Activated CD8-positive, alpha-beta T cell treated with anti-CD3 and anti-CD28 coated beads for 36 hours (primary cell): ENCODE data around the gene TTC39B. TPM values are rescaled to one million over a fixed set of nuclear protein-coding genes. Genes with fewer than 3 reads are reported as not detected.

ENCODE experiments used
- ATAC-seq: fragments of 200-7000 bp; cut with Tn5 transposase; one replicate; pipeline ENCODE4 v1.10.0; 2021; ENCODE audit warnings: mild to moderate bottlenecking, moderate library complexity
- CTCF ChIA-PET: fragments of 350-600 bp; sonication (Branson Sonifier 250); formaldehyde crosslinking; loops from one replicate; lab custom pipeline; 2021; ENCODE audit warnings: antibody characterized with exemption; lab: Charles Lee
- POLR2A ChIA-PET: fragments of 350-600 bp; sonication (Branson Sonifier 250); formaldehyde crosslinking; loops from one replicate; lab custom pipeline; 2021; ENCODE audit warnings: antibody characterized with exemption; lab: Charles Lee
- DNase-seq: peaks from one replicate; pipeline ENCODE4 v3.0.0-alpha.2; 2020
- H3K27ac Mint-ChIP-seq: one replicate; pipeline ENCODE4 v1.8.0; 2021; ENCODE audit warnings: mild to moderate bottlenecking, mixed read lengths
- H3K27me3 Mint-ChIP-seq: one replicate; pipeline ENCODE4 v1.8.0; 2021; ENCODE audit warnings: mixed read lengths
- H3K36me3 Mint-ChIP-seq: one replicate; pipeline ENCODE4 v1.8.0; 2021; ENCODE audit warnings: low read depth, mixed read lengths
- H3K4me1 Mint-ChIP-seq: one replicate; pipeline ENCODE4 v1.8.0; 2021; ENCODE audit warnings: low read depth, mixed read lengths
- H3K4me3 Mint-ChIP-seq: one replicate; pipeline ENCODE4 v1.8.0; 2021; ENCODE audit warnings: mild to moderate bottlenecking, moderate library complexity, mixed read lengths
- H3K9me3 Mint-ChIP-seq: one replicate; pipeline ENCODE4 v1.8.0; 2021; ENCODE audit warnings: mixed read lengths
- CTCF ChIP-seq: fragments of 200-600 bp; IDR thresholded peaks from one replicate; pipeline ENCODE4 v1.8.0; 2022; ENCODE audit warnings: antibody characterized with exemption, mild to moderate bottlenecking
- intact Hi-C: fragments of 100-400 bp; cut with micrococcal nuclease; formaldehyde crosslinking; loops from one replicate; pipeline ENCODE4 v1.10.0; 2022
- total RNA-seq, 2 experiments: library from RNA; stranded (reverse); gene quantifications; one replicate each; pipeline ENCODE4 v1.2.3, GENCODE V29; 2021

TTC39B gene
- total RNA-seq, 2 experiments from 2014 or later = 17.8 to 18.5 TPM

- CTCF ChIA-PET = no interaction called here
- Mint-ChIP-seq H3K27me3 (no peaks in the 10 kb centered on the region), H3K4me3 (no peak overlapping the region), H3K9me3 (no peaks in the 10 kb centered on the region), H3K27ac (no peak overlapping the region), H3K4me1 (no peaks in the 10 kb centered on the region), H3K36me3 (no peaks in the 10 kb centered on the region)
- DNase-seq = no peak
- no peak for ATAC-seq
- intact Hi-C loops = loop anchor here (10.0 kb wide), 1 partner anchor 519 kb away; no protein-coding TSS in a partner anchor
- POLR2A ChIA-PET = no interaction called here
- no peak for TF ChIP-seq CTCF
These were observed 173.5 kb downstream of the TTC39B start for GRCh38 chr9:15133488-15133887.

- H3K36me3 Mint-ChIP-seq = no peaks in the 10 kb centered on the region
- H3K27ac Mint-ChIP-seq = no peak overlapping the region
- intact Hi-C loops = loop anchor here (10.0 kb wide), 1 partner anchor 517 kb away; no protein-coding TSS in a partner anchor
- no peaks in the 10 kb centered on the region for H3K27me3 Mint-ChIP-seq
- H3K9me3 Mint-ChIP-seq = no peaks in the 10 kb centered on the region
- CTCF ChIA-PET = interaction anchor here (1.2 kb wide), 1 partner anchor 28 kb away, joined by 3 read pairs; no protein-coding TSS in a partner anchor
- DNase-seq (no peak), ATAC-seq (no peak)
- TF ChIP-seq CTCF = no peak
- no peak overlapping the region for H3K4me3 Mint-ChIP-seq
- H3K4me1 Mint-ChIP-seq = no peaks in the 10 kb centered on the region
- POLR2A ChIA-PET = no interaction called here
These were observed 174.9 kb downstream of the TTC39B start for GRCh38 chr9:15132091-15132490.

- no peak for DNase-seq
- TF ChIP-seq CTCF = no peak
- Mint-ChIP-seq H3K36me3 (no peaks in the 10 kb centered on the region), H3K4me3 (no peak overlapping the region), H3K27ac (no peak overlapping the region), H3K9me3 (no peaks in the 10 kb centered on the region), H3K27me3 (peaks cover 2% of the 10 kb centered on the region), H3K4me1 (no peaks in the 10 kb centered on the region)
- intact Hi-C loops = loop anchor here (10.0 kb wide), 1 partner anchor 516 kb away; no protein-coding TSS in a partner anchor
- CTCF ChIA-PET = interaction anchor here (1.2 kb wide), 1 partner anchor 27 kb away, joined by 3 read pairs; no protein-coding TSS in a partner anchor
- ATAC-seq = no peak
- POLR2A ChIA-PET = no interaction called here
These were observed 175.9 kb downstream of the TTC39B start for GRCh38 chr9:15131094-15131493.

GRCh38 chr9:15127831-15128230 lies 179.2 kb downstream of the TTC39B start:
- H3K27me3 Mint-ChIP-seq = peaks cover 2% of the 10 kb centered on the region
- DNase-seq (no peak), ATAC-seq (no peak)
- ChIA-PET POLR2A (no interaction called here), CTCF (interaction anchor here (1.7 kb wide), 1 partner anchor 14 kb away, joined by 3 read pairs; no protein-coding TSS in a partner anchor)
- no peak overlapping the region for H3K4me3 Mint-ChIP-seq
- no peaks in the 10 kb centered on the region for H3K4me1 Mint-ChIP-seq
- intact Hi-C loops = no loop called here
- H3K9me3 Mint-ChIP-seq = no peaks in the 10 kb centered on the region
- no peaks in the 10 kb centered on the region for H3K36me3 Mint-ChIP-seq
- TF ChIP-seq CTCF = no peak
- H3K27ac Mint-ChIP-seq = no peak overlapping the region

GRCh38 chr9:15121630-15122029 lies 185.4 kb downstream of the TTC39B start:
- CTCF ChIA-PET = interaction anchor here (1.0 to 1.7 kb wide), 2 partner anchors 11 to 17 kb away, joined by 3 to 7 read pairs; no protein-coding TSS in a partner anchor
- no peak for TF ChIP-seq CTCF
- H3K9me3 Mint-ChIP-seq = no peaks in the 10 kb centered on the region
- no peak overlapping the region for H3K27ac Mint-ChIP-seq
- no peaks in the 10 kb centered on the region for H3K36me3 Mint-ChIP-seq
- H3K4me3 Mint-ChIP-seq = no peak overlapping the region
- ATAC-seq (no peak), DNase-seq (no peak)
- intact Hi-C loops = no loop called here
- POLR2A ChIA-PET = no interaction called here
- peaks cover 2% of the 10 kb centered on the region for H3K27me3 Mint-ChIP-seq
- peaks cover 9% of the 10 kb centered on the region for H3K4me1 Mint-ChIP-seq
